ENCODE data around the gene ZNF319. TPM values are rescaled to one million over a fixed set of nuclear protein-coding genes. Genes with fewer than 3 reads are reported as not detected.

ZNF319 gene
- total and polyA plus RNA-seq, 4 donors: 0.64 to 3.4 (median 2.6) TPM

DNA sequence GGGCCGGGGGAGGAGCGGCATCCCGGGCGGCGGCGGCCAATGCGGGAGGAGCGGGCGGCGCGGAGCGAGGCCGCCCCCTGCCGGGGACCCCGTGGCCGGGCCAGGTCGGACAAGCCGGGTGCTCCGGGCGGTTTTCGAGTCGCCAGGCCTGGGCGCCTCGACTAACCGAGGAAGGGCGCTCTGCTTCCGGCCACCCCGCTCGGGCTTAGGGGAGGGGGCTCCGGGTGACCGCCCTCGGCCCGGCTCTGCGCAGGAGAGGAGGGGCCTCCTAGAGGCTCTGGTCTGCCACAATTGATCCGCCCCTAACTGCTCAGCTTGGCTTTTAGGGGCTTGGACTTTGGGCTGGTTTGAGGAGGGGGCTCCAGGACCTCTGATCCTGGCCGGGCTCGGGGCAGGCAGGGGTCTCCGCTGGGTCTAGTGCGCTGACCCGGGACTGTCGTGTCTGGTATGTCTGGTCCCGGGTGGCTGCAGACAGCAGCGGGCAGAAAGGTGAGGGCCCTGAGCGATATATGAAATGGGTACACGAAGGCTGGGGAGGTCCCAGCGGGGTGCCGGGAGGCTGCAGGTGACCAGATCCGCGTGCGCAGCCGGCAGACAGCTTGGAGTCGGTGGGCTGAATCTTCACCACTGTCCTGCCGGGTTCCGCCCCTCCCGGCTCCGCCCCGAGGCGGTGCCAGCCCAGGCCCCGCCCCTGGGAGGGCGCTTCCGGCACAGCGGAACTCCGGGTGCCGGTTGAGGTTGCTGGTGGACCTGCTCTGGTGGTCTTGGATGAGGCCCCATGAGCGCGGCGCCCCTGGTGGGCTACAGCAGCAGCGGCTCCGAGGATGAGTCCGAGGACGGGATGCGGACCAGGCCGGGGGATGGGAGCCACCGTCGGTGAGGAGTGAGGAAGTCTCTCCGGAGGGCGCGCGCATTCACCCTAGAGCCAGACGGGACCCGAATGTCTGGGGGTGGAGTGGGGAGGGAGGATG is 519 bp upstream of the ZNF319 start, which contains the start of gene USB1 (continued):
- TF ChIP-seq, protein P1, sequence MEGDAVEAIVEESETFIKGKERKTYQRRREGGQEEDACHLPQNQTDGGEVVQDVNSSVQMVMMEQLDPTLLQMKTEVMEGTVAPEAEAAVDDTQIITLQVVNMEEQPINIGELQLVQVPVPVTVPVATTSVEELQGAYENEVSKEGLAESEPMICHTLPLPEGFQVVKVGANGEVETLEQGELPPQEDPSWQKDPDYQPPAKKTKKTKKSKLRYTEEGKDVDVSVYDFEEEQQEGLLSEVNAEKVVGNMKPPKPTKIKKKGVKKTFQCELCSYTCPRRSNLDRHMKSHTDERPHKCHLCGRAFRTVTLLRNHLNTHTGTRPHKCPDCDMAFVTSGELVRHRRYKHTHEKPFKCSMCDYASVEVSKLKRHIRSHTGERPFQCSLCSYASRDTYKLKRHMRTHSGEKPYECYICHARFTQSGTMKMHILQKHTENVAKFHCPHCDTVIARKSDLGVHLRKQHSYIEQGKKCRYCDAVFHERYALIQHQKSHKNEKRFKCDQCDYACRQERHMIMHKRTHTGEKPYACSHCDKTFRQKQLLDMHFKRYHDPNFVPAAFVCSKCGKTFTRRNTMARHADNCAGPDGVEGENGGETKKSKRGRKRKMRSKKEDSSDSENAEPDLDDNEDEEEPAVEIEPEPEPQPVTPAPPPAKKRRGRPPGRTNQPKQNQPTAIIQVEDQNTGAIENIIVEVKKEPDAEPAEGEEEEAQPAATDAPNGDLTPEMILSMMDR (IDR thresholded peaks at IDR 0.05; ENCODE audit: low read depth, low read length, missing input control): peak; percentile 59
- TF ChIP-seq SP1 (IDR thresholded peaks at IDR 0.05): peak; percentile 59
- TF ChIP-seq NR2F2 (IDR thresholded peaks at IDR 0.05): peak; percentile 43
- TF ChIP-seq RXRA (IDR thresholded peaks at IDR 0.05): peak in 1 of 2 donors; percentile 6
- TF ChIP-seq JUND (IDR thresholded peaks at IDR 0.05): no peak
- peak in 1 of 2 donors; percentile 5 for TF ChIP-seq HNF4A (conservative IDR thresholded peaks at IDR 0.05)
- TF ChIP-seq, protein P2, sequence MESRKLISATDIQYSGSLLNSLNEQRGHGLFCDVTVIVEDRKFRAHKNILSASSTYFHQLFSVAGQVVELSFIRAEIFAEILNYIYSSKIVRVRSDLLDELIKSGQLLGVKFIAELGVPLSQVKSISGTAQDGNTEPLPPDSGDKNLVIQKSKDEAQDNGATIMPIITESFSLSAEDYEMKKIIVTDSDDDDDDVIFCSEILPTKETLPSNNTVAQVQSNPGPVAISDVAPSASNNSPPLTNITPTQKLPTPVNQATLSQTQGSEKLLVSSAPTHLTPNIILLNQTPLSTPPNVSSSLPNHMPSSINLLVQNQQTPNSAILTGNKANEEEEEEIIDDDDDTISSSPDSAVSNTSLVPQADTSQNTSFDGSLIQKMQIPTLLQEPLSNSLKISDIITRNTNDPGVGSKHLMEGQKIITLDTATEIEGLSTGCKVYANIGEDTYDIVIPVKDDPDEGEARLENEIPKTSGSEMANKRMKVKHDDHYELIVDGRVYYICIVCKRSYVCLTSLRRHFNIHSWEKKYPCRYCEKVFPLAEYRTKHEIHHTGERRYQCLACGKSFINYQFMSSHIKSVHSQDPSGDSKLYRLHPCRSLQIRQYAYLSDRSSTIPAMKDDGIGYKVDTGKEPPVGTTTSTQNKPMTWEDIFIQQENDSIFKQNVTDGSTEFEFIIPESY (IDR thresholded peaks at IDR 0.05): no peak
- peak; percentile 53 for TF ChIP-seq YY1 (IDR thresholded peaks at IDR 0.05)

DNA sequence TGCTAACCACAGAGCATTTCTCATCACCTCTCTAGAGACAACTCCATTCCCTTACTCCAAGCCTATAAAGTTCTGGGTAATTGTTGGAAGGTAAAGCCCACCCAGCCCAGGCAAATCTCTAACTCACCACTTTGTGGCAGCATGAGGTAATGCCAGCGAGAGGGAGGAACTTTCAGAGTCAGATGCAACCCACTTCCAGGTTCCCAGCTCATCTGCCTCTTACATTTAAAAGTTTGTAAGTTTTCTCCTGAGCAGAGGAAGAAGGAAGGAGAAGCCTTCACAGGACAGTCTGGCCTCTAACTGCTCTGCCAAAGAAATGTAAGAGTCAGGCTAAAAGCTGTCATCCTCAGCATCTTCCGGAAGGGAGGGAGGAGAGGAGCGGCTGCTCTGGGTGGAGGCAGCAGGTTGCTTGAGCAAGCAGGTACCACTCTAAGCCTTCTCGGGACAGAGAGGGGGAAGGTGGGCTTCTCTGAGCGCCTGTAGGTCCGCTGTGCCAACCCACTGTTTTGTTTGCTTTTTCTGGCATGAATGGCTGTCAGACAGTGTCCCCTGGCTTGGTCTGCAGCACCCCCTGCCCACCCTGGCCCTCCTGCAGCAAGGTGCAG is 1.0 kb downstream of the ZNF319 start:
- H3K4me1 ChIP-seq (ENCODE audit: control insufficient read depth in 4 of 4, insufficient read depth in 4 of 4, low read length in 3 of 4): peaks cover 9 to 23% (median 14%) of the 10 kb centered on the region in 4 donors
- TF ChIP-seq YY1 (IDR thresholded peaks at IDR 0.05) (no peak), RAD21 (IDR thresholded peaks at IDR 0.05) (peak in 1 of 2 donors; percentile 11)
- H3K27ac ChIP-seq (ENCODE audit: low read depth in 1 of 2, low read length in 2 of 2): peak overlapping the region; percentile 40 to 66
- WGBS: 34% methylated on average over 6 of the region's 6 CpGs
- H3K27me3 ChIP-seq (ENCODE audit: control insufficient read depth in 4 of 4, insufficient read depth in 4 of 4, low read length in 3 of 4): no peaks in the 10 kb centered on the region
- H3K9ac ChIP-seq (ENCODE audit: low read depth in 1 of 2, low read length in 2 of 2): peak overlapping the region; percentile 8 to 60
- DNase-seq (ENCODE audit: low spot score): no peak
- peaks cover 4 to 27% (median 12%) of the 10 kb centered on the region in 4 donors for H3K36me3 ChIP-seq (ENCODE audit: control insufficient read depth in 4 of 4, insufficient read depth in 3 of 4, low read depth in 1 of 4, low read length in 3 of 4)
- no peaks in the 10 kb centered on the region for H3K9me3 ChIP-seq (ENCODE audit: control insufficient read depth in 4 of 4, low read length in 3 of 4)
- H3K4me3 ChIP-seq (ENCODE audit: low read depth in 1 of 3, low read length in 3 of 3): peak overlapping the region; percentile 35 to 82 (median 38)

DNA sequence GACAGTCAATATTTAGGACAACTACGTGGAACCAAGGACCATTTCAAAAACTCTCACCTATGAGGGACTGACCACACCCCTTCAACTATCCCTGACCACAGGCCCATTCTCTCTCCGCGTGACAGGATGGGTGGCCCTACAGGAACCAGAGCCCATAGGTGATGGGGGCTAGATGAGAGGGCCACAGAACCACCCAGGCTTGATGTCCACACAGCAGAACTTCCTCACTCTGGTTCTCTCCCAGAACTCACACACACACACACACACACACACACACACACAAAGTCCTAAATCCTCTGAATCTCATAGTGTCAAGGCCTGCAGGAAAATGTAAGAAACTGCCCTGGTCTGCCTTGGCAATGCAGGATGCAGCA is 1.5 kb downstream of the ZNF319 start:
- Histone ChIP-seq H3K27me3 (ENCODE audit: control insufficient read depth in 4 of 4, insufficient read depth in 4 of 4, low read length in 3 of 4) (no peaks in the 10 kb centered on the region), H3K36me3 (ENCODE audit: control insufficient read depth in 4 of 4, insufficient read depth in 3 of 4, low read depth in 1 of 4, low read length in 3 of 4) (peaks cover 4 to 27% (median 12%) of the 10 kb centered on the region in 4 donors), H3K27ac (ENCODE audit: low read depth in 1 of 2, low read length in 2 of 2) (peak overlapping the region in 1 of 2 donors; percentile 17), H3K9ac (ENCODE audit: low read depth in 1 of 2, low read length in 2 of 2) (no peak overlapping the region), H3K9me3 (ENCODE audit: control insufficient read depth in 4 of 4, low read length in 3 of 4) (no peaks in the 10 kb centered on the region), H3K4me3 (ENCODE audit: low read depth in 1 of 3, low read length in 3 of 3) (peak overlapping the region in 1 of 3 donors; percentile 82), H3K4me1 (ENCODE audit: control insufficient read depth in 4 of 4, insufficient read depth in 4 of 4, low read length in 3 of 4) (peaks cover 9 to 23% (median 14%) of the 10 kb centered on the region in 4 donors)
- 90% methylated on average over 3 of the region's 3 CpGs for WGBS
- TF ChIP-seq FOXA1 (IDR thresholded peaks at IDR 0.05): no peak
- TF ChIP-seq EGR1 (IDR thresholded peaks at IDR 0.05; ENCODE audit: low read depth in 2 of 2): no peak
- TF ChIP-seq, protein P2 (IDR thresholded peaks at IDR 0.05): no peak
- no peak for TF ChIP-seq SP1 (IDR thresholded peaks at IDR 0.05)
- TF ChIP-seq RXRA (IDR thresholded peaks at IDR 0.05): no peak
- no peak for TF ChIP-seq RAD21 (IDR thresholded peaks at IDR 0.05)
- DNase-seq (ENCODE audit: low spot score): no peak
